Stimulated activated CD8-positive, alpha-beta memory T cell treated with anti-CD3 and anti-CD28 coated beads, Interleukin-15, amount 100 ng/mL, for 24 hours (primary cell): ENCODE results near the gene BEND7.

Source experiments
- DNase-seq: peaks from one replicate; pipeline ENCODE4 v3.0.0-alpha.2; 2020; ENCODE audit warnings: low read depth

BEND7 gene

GRCh38 chr10:13520194-13520593, 8.6 kb downstream of the BEND7 start:
- DNase-seq, result no peak

GRCh38 chr10:13518076-13518692, 10.6 kb downstream of the BEND7 start:
- DNase-seq, result no peak

DNA sequence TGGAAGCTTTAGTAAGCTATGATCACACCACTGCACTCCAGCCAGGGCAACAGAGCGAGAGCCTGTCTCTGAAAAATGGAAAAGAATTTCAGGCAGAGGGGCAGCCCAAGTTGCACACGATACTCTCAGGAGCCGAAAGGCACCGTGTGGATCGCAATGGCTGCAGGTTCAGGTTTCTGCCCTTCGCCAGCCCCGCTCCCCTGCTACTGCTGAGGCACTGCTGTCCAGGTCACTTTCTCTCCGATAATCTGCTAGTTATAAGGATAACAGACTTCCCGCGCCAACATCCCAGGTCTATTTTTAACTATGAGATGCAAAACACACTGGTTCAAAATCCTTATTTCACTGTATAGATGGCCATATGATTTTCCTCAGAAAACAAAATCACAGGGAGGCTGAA, 11.1 kb downstream of the BEND7 start:
- no peak for DNase-seq

- DNase-seq, result no peak
Measured at GRCh38 chr10:13516176-13516575, 12.6 kb downstream of the BEND7 start.

DNA sequence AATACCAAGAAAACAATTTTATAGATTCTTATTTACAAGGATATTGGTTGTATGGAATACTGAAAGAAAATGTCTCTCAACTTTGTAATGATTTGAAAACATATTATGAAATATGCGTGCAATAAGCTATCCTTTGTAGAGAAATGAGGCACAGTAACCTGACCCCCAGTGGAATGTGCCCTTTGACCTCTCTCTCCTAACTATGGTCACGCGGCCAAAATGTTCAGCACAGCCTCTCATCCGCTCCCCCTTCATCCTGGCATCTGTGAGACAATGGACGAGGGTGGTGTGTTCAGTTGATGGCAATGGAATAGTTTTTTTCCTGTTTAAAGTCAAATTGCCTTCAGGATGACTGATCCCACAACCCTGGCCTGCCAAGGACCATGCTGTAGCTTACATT, 13.3 kb downstream of the BEND7 start:
- DNase-seq, result no peak

DNA sequence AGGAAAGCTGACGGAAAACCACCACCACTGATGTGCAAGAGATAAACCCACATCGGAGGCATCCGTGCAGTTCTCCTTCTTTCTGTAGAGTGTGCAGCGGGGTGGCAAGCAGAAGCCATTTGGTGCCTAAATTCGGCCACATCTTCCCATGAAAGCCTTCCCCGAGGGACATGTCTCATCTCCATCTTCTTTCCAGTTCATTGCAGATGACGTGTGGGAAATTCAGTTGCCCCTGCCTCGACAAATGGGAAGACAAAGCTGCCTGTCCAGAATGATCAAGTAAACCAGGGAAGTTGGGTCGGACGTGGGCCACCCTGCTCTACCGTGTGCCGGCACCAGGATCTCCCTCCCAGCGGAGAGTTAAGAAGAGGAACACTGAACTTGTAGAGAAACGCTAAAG, 14.5 kb downstream of the BEND7 start:
- no peak for DNase-seq

- no peak for DNase-seq
Measured at GRCh38 chr10:13512564-13512963, 16.2 kb downstream of the BEND7 start.

GRCh38 chr10:13511409-13511808, 17.4 kb downstream of the BEND7 start:
- no peak for DNase-seq

- no peak for DNase-seq
Measured at GRCh38 chr10:13505052-13505680, 23.6 kb downstream of the BEND7 start.

- DNase-seq, result no peak
Measured at GRCh38 chr10:13503745-13504463, 24.9 kb downstream of the BEND7 start.

GRCh38 chr10:13502380-13502779, 26.4 kb downstream of the BEND7 start:
- no peak for DNase-seq

DNA sequence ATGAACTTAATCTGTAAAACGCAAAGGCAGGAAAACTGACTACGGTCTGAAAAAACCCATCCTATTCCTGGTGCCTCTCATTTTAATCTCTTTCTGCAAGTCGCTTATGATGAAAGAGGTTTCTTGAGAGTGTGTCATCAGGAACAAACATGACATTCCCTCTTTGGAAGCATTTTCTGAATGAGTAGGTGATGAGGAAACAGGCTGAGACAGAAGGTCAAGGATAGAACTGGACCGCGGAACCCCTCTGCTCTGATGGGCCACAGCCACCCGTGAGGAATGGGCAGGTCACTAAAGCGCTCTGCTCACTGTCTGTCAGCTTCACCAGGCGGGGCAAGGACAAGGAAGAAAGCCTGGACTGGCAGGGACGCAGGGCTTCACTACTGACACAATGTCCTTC, 28.6 kb downstream of the BEND7 start:
- DNase-seq, result no peak

DNA sequence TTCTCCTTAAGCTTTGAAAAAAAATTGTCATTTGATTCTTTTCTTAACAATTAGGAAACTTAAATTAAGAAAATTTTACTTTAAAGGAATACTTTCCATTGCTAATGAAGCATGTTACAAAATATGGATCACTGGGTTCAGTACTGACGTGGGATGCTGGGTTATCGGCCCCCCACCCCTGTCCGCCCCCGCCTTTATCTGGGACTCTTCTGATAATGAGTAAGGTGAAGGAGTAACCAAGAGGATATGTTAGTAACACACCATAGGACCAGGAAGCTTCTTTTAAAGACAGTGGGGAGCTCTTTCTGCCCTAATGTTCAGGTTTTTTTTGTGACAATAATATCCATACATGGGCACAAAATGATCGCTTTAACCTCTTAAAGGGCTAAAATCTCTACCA, 29.7 kb downstream of the BEND7 start:
- DNase-seq, result no peak

GRCh38 chr10:13496931-13497330, 31.9 kb downstream of the BEND7 start:
- no peak for DNase-seq

DNA sequence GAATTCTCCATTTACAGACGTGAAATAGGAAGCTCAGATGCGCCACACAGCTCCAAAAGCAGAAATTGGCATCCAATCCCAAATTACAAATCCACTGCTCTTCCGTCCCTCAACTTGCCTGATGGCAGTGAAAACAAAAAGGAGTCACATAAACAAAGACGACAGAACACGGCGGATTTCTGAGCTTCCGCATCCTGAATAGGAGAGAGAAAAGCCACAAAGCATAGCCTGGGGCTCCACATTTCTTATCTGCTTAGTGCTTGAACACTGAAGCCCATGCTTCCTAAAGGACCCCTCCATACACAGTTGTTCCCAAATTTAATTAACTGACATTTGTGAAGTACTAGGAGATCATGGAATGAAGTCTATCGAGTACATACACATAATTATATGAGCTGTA, 32.6 kb downstream of the BEND7 start:
- DNase-seq, result no peak

- DNase-seq, result no peak
Measured at GRCh38 chr10:13492493-13493180, 36.2 kb downstream of the BEND7 start.

- DNase-seq, result no peak
Measured at GRCh38 chr10:13491747-13492360, 37.0 kb downstream of the BEND7 start.

- no peak for DNase-seq
Measured at GRCh38 chr10:13490503-13490902, 38.3 kb downstream of the BEND7 start.

DNA sequence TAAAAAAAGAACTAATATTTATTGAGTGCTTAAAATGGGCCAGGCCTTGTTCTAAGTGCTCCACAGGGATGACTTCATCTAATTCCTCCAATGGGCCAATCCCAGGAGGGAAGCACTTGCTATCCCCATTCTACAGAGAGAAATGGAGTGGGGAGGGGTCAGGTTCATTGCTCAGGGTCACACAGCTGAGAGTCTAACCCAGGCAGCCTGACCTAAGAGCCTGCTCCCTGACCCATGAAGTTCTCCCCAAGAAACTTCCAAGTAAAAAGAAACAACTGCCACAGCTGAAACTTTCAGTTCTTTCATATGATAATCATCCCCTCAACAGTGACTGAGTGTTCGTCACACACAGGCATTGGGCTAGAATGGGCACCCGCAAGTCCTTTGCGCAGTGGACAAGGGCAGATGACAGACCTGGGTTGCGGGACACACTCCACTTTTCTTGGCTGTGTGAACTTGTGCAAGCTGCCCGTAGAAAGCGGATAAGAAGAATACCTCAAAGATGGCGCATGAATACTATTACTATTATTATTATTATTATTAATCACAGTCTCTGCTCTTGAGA, 39.7 kb downstream of the BEND7 start:
- no peak for DNase-seq

DNA sequence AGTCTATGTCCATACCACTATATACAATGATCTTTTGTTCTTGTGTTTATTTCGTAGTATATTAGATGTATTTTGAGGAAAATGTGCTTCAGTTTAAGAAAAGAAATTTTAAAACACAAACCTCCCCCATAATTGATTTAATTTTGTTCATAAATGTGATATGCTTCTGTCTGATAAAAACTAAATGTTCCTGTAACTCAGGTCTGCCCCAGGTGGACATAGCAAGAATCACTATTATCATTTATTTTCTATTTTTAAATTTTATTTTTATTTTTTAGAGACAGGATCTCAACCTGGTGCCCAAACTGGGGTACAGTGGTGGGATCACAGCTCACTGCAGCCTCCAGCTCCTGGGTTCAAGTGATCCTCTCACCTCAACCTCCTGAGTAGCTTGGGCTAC, 43.2 kb downstream of the BEND7 start:
- DNase-seq, result no peak

GRCh38 chr10:13483951-13484350, 44.9 kb downstream of the BEND7 start:
- no peak for DNase-seq

DNA sequence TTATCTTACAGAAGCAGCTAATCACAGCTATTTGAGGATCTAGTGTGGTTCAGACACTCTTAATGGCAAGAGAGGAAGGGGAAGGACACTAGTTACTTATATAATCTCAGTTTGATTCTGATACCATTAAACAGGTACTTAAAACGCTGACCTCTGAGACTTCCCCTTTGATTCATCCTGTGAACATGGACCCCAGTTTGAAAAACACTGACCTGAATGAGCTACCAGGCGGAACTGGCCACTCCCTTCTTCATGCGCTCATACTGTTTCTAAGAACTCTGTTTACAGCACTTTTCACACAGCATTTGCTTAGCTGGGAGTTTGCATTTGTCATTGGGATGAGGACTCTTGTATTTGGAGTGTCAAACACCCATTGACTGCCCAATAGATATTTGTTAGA, 45.7 kb downstream of the BEND7 start:
- no peak for DNase-seq
